Upper lobe of right lung (tissue), 1 donor: ENCODE measurements around the gene GNAL. TPM values are rescaled to one million over a fixed set of nuclear protein-coding genes. Genes with fewer than 3 reads are reported as not detected.

Source experiments
- ATAC-seq: fragments of 200-7000 bp; cut with Tn5 transposase; one replicate; pipeline ENCODE4 v1.9.1; 2020; ENCODE audit warnings: mild to moderate bottlenecking, moderate library complexity
- DNase-seq: peaks from one replicate; pipeline ENCODE4 v3.0.0-alpha.2; 2020
- H3K27ac ChIP-seq: fragments of 200-600 bp; one replicate; pipeline ENCODE4 v1.8.0; 2022
- H3K27me3 ChIP-seq: fragments of 200-600 bp; one replicate; pipeline ENCODE4 v1.8.0; 2022; ENCODE audit warnings: mild to moderate bottlenecking
- H3K36me3 ChIP-seq: fragments of 200-600 bp; one replicate; pipeline ENCODE4 v1.8.0; 2022
- H3K4me1 ChIP-seq: fragments of 200-600 bp; one replicate; pipeline ENCODE4 v1.8.0; 2022
- H3K4me3 ChIP-seq: fragments of 200-600 bp; one replicate; pipeline ENCODE4 v1.8.0; 2022; ENCODE audit warnings: mild to moderate bottlenecking
- H3K9me3 ChIP-seq: fragments of 200-600 bp; one replicate; pipeline ENCODE4 v1.8.0; 2022
- intact Hi-C: fragments of 100-400 bp; cut with DNase I; formaldehyde crosslinking; loops from one replicate; pipeline ENCODE4 v1.11.0; 2022
- total RNA-seq: library from RNA; stranded (reverse); fragmentation: NEBNext Ultra II Directional; extraction: Animal tissue kit (Norgen Biotek cat#: 25700); gene quantifications from one replicate; pipeline ENCODE4 v1.2.1, GENCODE V29; 2021
- TF ChIP-seq, protein P1 (sequence below): fragments of 200-600 bp; IDR thresholded peaks from one replicate; pipeline ENCODE4 v1.8.0; 2022; ENCODE audit warnings: antibody characterized with exemption
- donor health status: DM: no; HTN: yes; CAD: no; lungs with severe emphysema.

GNAL gene
- total RNA-seq, 1 donor from 2014 or later, result 4.3 TPM

DNA sequence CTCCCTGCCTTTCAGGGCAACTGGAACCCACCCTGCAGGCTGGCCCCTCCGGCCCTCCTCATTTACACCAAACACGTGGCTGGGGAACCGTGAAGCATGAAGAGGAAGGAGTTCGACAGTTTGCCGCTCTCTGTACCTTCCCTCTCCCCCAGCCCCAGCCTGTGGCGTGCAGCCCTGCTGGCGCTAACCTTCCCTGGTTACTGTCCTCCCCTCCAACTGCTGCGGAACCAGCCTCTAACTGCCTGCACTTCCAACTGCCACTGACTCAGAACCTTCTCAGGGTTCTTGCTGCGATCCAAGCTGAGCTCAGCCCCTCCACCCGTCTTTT is 19.2 kb upstream of the GNAL start:
- intact Hi-C loops, result no loop called here
- Histone ChIP-seq H3K27me3 (no peaks in the 10 kb centered on the region), H3K4me3 (no peak overlapping the region), H3K4me1 (no peaks in the 10 kb centered on the region), H3K9me3 (no peaks in the 10 kb centered on the region), H3K36me3 (no peaks in the 10 kb centered on the region), H3K27ac (no peak overlapping the region)
- ATAC-seq (no peak), DNase-seq (no peak)
- TF ChIP-seq, protein P1, sequence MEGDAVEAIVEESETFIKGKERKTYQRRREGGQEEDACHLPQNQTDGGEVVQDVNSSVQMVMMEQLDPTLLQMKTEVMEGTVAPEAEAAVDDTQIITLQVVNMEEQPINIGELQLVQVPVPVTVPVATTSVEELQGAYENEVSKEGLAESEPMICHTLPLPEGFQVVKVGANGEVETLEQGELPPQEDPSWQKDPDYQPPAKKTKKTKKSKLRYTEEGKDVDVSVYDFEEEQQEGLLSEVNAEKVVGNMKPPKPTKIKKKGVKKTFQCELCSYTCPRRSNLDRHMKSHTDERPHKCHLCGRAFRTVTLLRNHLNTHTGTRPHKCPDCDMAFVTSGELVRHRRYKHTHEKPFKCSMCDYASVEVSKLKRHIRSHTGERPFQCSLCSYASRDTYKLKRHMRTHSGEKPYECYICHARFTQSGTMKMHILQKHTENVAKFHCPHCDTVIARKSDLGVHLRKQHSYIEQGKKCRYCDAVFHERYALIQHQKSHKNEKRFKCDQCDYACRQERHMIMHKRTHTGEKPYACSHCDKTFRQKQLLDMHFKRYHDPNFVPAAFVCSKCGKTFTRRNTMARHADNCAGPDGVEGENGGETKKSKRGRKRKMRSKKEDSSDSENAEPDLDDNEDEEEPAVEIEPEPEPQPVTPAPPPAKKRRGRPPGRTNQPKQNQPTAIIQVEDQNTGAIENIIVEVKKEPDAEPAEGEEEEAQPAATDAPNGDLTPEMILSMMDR, result no peak

DNA sequence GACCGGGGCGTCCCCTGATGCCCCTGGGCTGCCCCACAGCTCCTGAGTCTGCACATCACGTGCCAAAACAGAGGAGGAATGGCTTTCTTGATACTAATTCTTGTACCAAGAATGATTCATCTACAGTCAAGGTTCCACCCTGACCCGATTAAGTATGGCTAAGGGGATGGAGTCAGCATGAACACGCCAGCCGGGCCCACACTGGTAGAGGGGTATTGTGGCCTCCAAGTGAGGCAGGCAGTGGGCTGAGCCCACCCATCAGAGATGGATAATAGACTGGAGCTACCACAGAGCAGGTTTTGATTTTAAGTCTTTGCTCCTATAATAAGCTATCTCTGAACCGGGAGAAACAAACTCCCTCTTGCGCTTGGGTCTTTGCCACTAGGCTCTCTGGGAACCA is 17.9 kb upstream of the GNAL start:
- H3K27ac ChIP-seq, result no peak overlapping the region
- no peaks in the 10 kb centered on the region for H3K36me3 ChIP-seq
- intact Hi-C loops, result no loop called here
- H3K4me1 ChIP-seq, result no peaks in the 10 kb centered on the region
- TF ChIP-seq, protein P1, result no peak
- ATAC-seq (no peak), DNase-seq (no peak)
- no peaks in the 10 kb centered on the region for H3K27me3 ChIP-seq
- no peak overlapping the region for H3K4me3 ChIP-seq
- H3K9me3 ChIP-seq, result no peaks in the 10 kb centered on the region

DNA sequence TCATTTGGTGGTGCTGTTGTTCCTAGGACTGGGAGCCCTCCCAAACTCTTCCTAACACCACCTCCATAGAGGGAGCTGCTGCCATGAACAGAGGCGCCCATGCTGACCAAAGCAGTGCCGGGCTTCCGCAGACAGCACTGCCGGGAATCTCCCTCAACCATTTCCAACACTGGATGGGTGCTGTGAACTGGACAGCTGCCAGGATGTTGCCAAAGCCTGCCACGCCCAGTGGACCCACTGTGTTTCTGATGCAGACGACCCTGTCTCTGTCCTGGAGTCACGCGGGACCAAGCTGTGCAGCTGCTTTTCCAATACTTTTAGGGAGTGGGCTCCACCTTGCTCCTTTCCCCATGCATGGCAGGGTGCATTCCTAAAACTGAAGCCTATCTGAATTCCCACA is 16.9 kb upstream of the GNAL start:
- Histone ChIP-seq H3K36me3 (no peaks in the 10 kb centered on the region), H3K9me3 (no peaks in the 10 kb centered on the region), H3K27ac (no peak overlapping the region), H3K27me3 (no peaks in the 10 kb centered on the region), H3K4me1 (no peaks in the 10 kb centered on the region), H3K4me3 (no peak overlapping the region)
- TF ChIP-seq, protein P1, result no peak
- intact Hi-C loops, result no loop called here
- no peak for ATAC-seq
- DNase-seq, result no peak

DNA sequence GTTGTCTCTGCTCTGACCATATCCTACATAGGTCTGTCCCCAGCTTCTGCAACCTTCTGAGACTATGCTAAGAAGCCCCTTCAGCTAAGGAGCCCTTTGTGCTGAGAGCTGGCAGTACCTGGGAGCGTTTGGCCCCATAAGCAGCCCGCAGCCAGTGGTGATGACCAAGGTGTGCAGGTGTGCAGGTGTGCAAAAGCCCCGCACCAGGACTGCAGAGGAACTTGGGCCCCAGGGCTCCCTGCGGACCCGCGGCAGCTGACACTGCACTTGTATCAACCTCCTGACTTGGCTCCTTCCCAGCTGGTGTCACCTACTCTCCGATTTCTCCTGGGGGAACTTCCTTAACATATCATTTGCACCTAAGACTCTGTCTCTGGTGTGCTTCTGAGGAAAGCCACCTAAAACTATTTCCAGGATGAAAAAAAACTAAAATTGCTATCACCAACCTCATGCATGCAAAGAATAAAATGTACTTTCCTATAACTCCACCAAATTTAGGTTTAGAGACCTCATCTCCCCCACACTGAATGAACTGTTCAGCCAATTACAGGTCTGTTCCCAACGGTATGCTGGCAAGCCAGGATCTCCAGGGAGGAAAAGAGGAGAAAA is 16.1 kb upstream of the GNAL start:
- intact Hi-C loops, result no loop called here
- no peaks in the 10 kb centered on the region for H3K9me3 ChIP-seq

DNA sequence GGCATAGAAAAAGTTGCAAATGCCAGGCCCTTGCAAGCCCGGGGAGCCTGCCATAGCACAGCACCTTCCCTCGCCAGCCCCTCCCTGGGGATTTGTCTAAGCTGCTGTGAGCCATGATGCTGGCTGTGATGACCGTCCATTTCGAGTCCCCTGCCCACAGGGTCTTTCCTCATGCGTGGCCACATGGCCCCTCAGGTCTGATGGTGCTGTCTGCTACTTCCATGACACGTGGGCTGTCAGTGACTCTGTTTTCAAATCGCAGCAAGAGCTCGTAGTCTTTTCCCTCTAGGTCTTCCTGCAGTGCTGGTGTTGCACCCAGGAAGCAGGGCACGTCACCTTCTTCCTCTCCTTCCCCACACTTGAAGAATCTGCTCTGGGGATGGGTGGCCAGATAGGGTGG is 15.5 kb upstream of the GNAL start:
- Histone ChIP-seq H3K9me3 (no peaks in the 10 kb centered on the region), H3K4me1 (no peaks in the 10 kb centered on the region), H3K27me3 (no peaks in the 10 kb centered on the region), H3K36me3 (no peaks in the 10 kb centered on the region), H3K27ac (no peak overlapping the region), H3K4me3 (no peak overlapping the region)
- no peak for DNase-seq
- no peak for ATAC-seq
- TF ChIP-seq, protein P1, result no peak
- intact Hi-C loops, result no loop called here

More for the DNA sequence above, 16.1 kb upstream of the GNAL start:
- Histone ChIP-seq H3K36me3 (no peaks in the 10 kb centered on the region), H3K4me1 (no peaks in the 10 kb centered on the region), H3K27me3 (no peaks in the 10 kb centered on the region), H3K27ac (no peak overlapping the region), H3K4me3 (no peak overlapping the region)
- no peak for ATAC-seq
- no peak for DNase-seq
- TF ChIP-seq, protein P1, result no peak

DNA sequence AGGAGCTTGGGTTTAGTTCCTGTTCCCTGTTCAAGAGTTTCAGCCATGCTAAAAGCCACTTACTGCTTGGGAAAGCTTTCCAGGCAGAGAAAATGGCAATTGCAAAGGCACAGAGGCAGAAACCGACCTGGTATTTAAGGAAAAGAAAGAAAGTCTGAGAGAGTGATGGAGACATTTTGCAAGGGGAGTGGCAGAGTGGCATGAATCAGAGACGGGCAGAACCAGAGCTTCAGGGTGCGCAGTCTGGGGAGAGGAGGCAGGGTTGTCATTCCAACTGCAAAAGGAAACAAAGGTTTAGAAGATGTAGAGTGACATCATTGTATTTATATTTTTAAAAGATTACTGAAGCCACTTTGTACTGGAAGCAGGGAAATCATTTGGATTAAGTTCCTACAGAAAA is 14.9 kb upstream of the GNAL start:
- H3K27ac ChIP-seq, result no peak overlapping the region
- intact Hi-C loops, result no loop called here
- no peak for ATAC-seq

More for the DNA sequence above, 14.9 kb upstream of the GNAL start:
- Histone ChIP-seq H3K36me3 (no peaks in the 10 kb centered on the region), H3K9me3 (no peaks in the 10 kb centered on the region), H3K4me3 (no peak overlapping the region), H3K4me1 (no peaks in the 10 kb centered on the region), H3K27me3 (no peaks in the 10 kb centered on the region)
- DNase-seq, result no peak
- TF ChIP-seq, protein P1, result no peak
